Inferior parietal cortex (tissue), 1 donor: ENCODE data around the gene FRYL.
A peak's percentile ranks its signal among the peaks of the same experiment; 100 is the strongest.
"Not testable (repeated sequence)": the region's sequence is repeated elsewhere in the genome, so short reads cannot be mapped to it uniquely, and the experiment has no call there.

ENCODE experiments used
- DNase-seq: peaks from one replicate; pipeline ENCODE4 v3.0.0-alpha.2; 2016; ENCODE audit errors: extremely low spot score

Gene FRYL

DNA sequence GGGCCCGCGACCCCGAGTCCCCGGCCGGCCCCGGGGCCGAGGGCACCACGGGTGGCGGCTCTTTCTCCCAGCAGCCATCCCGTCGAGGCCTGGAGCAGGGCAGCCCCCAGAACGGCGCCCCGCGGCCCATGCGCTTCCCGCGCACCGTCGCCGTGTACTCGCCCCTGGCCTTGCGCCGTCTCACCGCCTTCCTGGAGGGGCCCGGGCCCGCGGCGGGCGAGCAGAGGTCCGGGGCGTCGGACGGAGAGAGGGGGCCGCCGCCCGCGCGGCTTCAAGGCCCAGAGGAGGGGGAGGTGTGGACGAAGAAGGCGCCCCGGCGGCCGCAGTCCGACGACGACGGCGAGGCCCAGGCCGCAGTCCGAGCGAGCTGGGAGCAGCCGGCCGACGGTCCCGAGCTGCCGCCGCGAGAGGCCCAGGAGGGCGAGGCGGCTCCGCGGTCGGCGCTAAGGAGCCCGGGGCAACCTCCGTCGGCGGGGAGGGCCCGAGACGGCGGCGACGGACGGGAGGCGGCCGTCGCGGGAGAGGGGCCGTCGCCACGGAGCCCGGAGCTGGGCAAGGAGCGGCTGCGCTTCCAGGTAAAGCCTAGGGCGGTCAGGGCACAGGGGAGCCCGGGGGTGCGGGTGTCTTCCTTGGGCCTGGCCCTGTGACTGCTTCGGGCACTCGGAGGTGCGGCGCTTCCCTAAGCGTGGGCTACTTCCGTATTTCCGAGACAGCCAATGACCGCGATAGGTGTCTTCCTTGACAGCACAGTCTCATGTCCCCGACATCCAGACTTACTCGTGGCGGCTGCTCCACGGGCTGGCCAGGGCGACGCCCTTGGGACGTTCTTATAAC, 289.2 kb downstream of the FRYL start:
- no peak for DNase-seq

DNA sequence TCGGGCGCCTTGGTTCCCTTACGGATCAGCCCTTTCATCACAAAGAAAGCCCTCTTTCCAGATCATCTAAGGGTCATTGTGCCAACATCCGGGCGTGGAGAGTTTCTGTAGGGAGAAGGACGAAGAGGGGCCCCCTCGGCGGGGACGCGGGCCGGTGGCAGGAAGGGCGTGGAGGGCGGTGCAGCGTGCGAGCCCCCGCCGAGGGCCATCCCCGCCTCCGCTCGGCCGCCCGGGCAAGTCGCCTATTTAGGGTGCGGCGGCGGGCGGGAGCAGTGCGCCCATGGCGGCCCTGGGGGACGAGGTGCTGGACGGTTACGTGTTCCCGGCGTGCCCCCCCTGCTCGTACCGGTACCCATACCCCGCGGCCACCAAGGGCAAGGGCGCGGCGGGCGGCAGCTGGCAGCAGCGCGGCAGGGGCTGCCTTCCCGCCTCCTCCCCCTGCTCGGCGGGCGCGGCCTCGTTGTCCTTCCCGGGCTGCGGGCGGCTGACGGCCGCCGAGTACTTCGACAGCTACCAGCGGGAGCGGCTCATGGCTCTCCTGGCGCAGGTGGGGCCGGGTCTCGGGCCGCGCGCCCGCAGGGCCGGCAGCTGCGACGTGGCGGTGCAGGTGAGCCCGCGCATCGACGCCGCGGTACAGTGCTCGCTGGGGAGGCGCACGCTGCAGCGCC, 289.9 kb downstream of the FRYL start, which contains the start of gene ZAR1:
Gene ZAR1, plus strand, starts transcription at position 241 of the 668 bp plus-strand sequence. Its CDS starts 40 bp downstream, at position 281.
- DNase-seq, result no peak

DNA sequence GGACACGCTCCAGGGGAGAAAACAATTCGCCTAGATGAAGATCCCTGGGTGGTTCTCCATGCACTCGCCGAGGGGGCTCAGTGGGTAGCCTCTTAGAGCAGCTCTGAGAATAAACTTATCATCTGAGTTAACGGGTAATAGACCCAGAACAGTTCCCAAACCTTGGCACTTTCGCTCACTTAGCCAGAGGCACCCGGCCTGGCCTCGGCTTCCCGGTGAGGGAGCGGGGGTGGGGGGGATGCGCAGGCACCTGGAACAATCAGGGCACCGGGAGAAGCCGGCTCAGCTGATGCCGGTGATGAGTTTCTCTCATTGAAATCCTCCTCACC, 290.4 kb downstream of the FRYL start:
- DNase-seq, result no peak

DNA sequence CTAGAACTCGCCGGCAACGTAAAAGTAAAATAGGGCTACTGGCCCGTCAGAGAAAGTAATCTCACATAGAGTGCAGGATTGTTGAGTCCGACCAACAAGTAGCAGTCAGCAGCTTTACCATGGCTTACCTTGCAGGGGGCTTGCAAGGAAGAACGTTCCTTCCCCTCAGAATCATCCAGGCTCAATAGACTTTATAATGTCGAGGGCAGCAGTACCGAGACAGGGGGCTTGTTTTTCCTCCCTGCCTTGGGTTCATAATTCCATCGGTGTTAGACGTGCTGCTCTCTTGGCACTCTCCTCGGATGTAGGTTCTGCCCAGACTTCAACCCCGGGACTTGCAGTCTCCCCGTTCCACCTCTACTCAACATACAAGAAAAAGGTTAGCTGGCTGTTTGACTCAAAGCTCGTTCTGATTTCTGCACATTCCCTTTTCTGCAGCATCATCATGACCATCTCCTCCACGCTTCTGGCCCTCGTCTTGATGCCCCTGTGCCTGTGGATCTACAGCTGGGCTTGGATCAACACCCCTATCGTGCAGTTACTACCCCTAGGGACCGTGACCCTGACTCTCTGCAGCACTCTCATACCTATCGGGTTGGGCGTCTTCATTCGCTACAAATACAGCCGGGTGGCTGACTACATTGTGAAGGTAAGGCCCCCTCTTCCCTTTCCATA, 295.4 kb downstream of the FRYL start:
- DNase-seq, result no peak

DNA sequence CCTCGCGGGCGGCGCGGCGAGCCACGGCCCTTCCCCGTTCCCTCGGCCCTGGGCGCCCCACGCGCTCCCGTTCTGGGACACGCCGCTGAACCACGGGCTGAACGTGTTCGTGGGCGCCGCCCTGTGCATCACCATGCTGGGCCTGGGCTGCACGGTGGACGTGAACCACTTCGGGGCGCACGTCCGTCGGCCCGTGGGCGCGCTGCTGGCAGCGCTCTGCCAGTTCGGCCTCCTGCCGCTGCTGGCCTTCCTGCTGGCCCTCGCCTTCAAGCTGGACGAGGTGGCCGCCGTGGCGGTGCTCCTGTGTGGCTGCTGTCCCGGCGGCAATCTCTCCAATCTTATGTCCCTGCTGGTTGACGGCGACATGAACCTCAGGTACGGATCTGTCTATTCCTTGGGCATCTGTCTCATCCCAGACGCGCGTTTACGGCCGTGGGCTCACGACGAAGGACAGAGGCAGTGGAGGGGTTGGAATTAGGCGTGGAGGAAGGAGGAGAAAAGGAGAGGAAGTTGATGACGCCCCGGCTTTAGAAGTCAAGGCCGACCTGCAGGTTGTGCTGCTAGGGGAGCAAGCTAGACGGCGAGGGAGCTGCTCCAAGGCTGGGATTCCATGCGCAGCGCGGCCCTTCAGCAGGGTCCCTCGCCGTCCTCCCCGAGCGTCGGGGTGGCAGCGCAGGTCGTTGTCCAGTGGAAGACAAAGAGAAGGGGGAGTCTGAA, 296.1 kb downstream of the FRYL start:
- no peak for DNase-seq

DNA sequence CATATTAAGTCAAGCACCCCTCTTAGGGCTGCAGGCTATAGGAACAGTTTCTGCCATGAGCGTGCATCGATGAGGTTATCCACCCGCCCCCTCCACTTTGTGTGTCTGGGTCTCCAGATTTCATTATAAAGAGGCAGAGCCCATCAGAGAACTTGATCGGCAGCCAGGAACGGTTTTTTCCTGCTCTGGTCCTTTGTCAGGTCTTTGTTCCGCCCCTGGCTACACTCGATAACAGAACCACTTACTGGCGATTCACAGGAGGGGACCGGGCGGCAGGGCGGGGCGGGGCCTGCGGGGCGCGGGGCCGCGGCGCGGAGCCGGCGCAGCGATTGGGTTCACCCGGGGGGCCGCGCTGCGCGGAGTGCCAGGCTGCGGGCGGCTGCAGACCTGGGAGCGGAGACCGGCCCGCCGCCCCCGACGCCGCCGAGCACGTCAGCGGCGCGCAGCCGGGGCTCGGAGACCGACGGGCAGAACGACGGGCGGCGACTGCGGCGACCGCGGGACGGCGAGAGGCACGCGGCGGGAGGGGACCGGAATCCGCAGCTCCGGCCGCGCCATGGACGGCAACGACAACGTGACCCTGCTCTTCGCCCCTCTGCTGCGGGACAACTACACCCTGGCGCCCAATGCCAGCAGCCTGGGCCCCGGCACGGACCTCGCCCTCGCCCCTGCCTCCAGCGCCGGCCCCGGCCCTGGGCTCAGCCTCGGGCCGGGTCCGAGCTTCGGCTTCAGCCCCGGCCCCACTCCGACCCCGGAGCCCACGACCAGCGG, 296.9 kb downstream of the FRYL start, which contains the start of gene SLC10A4:
Gene SLC10A4, plus strand, starts transcription at position 338 of the 771 bp plus-strand sequence. Its CDS starts 219 bp downstream, at position 557.
- DNase-seq, result no peak

DNA sequence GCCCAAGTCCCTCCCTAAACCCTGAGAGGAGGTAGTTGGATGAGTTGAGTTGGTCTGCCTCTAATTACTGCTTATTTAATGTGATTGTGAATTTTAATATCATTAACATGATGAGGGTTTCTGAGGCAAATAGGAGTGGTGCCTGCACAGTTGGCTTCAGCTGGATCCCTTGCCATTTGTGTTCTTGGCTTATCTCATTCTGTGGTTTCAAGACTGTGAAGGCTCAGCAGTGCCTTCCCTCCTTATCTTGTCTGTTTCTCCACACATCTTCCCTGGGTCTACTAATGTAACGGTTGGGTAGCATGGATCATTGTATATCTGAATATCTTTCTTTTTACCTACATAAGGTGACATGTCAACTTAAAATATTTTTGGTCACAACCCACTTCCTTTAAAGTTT, 298.5 kb downstream of the FRYL start:
- no peak for DNase-seq

DNA sequence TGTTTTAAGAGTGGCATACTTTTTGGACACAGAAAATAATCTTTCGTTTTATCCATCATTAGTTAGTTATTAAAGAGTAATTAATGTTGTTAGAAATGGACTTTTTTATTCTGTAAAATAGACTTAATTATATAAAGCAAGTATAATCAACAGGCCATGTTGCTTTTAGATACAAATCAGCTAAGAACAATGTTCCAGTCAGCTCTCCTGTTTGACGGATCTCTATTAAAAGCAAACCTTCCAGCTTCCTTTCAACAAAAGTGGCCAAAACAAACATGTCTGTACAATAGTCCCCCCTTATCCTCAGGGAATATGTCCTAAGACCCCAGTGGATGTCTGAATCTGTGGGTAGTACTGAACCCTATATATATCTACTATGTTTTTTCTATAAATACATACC, 301.8 kb downstream of the FRYL start:
- no peak for DNase-seq

DNA sequence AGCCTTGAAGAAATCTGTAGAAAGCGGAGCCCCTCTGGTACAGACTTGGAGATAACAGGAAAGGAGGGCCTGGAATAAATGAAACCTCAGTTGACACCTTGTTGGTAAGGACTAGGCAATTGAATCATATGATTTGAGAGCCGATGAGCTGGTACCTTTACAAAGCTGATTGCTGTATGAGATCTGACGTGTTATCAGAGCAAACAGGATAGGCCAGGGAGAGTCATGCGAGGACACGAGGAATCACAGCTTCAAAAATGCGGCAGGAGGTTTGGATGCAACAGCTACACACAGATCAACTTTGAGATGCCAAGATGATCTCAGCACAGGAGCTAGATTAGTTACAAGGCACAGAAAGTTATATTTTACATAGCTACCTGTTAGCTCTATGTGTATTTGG, 304.3 kb downstream of the FRYL start:
- DNase-seq, result no peak

DNA sequence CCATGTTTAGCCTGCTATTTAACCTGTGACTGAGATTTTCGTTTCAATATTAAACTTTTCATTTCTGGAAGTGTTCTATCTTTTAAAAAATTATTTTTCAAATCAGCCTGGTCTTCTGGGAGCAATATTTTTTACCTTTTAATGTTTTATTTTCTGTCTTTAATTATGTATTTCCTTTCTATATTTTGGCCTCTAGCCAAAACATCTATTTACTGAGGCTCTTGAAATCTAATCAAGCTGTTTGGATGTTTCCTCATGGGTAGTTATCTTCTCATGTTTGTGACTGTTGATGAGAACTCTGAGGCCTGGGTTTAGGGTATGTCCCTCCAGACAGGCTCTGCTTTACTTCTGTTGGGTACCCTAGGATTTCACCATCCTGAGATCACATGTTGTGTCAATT, 307.3 kb downstream of the FRYL start:
- DNase-seq, result no peak

DNA sequence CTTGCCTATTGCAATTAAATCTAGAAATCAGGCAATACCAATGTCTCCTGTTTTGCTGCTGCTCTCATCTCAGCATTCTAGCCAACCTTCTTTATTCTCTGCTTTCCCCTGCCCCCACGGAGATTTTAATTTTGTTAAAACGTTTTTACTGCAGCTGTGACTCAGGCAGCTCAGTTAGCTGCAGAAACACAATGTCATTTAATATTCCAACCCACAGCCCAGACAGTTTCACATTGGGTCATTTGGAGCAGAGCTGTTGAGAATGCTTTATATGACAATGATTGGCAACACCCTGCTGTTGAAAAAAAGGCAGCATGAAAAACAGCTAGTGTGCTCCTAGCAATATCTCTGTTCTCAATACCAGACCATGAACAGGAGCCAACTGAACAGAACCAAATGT, 309.5 kb downstream of the FRYL start:
- DNase-seq, result peak; percentile 48

DNA sequence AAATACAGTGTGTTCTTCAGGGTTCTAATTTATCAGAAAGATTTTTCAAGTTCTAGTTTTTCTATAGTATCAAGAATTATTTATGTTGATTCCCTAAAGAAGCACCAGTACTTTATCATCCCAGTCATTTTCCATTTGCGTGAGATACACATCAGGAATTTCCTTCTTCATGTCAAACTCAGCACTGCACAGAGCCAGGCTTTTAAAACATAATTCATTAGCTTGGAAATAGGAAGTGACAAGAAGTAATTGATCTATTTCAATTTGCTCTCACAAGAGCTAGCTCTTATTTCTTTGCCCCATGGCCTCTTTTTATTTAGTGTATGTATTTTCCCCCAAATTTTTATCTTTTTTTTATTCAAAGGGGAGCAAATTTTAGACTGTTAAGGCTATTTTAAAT, 309.9 kb downstream of the FRYL start:
- DNase-seq, result no peak

DNA sequence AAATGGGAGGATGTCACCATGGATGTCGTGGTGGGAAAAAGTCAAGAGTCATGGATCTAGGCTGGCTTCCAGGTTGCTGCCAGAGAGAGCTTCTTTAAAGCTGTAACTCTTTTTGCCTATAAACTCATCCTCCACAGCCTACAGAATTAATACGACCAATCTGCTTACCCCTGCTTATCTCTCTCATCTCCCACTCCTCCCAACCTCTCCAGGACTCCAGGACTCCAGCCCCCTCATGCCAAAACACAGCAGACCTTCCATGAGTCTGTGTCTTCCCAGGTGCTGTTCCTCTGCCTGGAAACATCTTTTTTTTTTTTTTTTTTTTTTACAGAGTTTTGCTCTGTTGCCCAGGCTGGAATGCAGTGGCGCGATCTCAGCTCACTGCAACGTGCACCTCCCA, 312.2 kb downstream of the FRYL start:
- DNase-seq, result no peak

DNA sequence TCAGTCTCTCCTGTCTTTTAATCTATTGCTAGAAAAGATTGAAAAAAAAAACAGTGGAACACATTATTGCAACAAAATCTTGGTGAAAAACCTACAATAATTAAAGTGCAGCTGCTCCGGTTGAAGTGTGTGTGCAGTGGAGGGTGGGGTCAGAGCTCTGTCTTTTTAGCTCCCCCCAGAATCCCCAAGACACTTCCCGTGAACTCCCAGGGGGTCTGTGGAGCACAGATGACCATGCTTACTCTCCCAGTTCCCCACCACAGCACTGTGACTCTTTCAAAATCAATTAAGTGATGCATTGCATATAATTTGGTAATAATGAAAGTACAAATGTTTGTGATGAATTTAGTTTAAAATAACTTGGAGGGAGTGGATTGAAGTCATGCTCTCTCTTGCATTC, 312.6 kb downstream of the FRYL start:
- DNase-seq, result no peak

DNA sequence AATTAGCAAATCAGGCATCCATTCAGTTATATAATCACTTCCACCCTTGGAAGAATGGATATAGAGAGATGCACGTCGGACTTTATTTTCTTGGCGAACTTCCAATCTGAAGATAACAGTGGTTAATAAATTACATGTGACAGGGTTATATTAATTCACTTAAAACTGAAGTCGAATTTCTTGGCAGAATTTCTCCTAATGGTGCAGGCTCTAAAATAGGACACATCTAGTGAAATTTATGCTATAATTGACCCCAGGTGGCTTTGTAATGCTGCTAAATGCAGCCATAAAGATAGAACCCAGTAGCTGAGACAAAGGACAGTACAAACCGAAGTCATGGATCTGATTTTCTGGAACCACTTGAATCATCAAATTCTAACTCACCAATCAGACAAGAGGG, 317.7 kb downstream of the FRYL start:
- no peak for DNase-seq

DNA sequence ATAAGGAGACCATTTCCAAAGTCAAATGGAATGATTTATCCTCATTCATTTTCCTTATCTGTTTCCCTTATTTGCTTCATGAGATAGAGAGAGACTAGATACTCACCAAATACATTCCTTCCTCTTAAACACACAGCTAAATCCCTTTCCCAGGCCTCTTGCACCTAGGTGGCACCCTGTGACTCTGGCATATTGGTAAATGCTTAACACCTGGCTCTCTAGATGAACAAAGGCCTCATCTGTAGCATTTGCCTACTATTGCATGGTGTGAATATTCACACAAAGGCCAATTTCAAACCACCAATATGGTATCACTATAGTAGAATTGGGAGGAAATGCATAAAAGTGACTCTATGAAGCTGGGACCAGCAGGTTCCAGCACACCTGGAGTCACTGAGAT, 319.1 kb downstream of the FRYL start:
- DNase-seq, result no peak

DNA sequence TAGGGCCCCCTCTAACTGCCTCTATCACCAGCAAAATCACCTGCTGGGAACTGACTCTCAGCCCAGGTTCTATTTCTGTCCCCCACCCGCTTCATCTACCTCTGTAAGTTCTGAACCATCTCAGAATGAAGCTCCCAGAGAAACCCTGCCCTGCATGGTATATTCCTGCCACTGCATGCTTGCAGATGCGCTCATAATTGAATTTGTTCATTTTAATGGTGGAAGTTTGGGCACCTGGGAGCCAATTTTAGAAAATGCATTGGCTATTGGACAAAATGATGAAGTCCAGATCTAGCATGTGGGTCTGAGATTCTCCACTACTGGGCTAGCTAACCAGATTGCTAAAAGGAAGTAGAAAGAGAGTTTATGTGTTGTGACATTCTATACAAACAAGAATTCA, 325.5 kb downstream of the FRYL start:
- no peak for DNase-seq

DNA sequence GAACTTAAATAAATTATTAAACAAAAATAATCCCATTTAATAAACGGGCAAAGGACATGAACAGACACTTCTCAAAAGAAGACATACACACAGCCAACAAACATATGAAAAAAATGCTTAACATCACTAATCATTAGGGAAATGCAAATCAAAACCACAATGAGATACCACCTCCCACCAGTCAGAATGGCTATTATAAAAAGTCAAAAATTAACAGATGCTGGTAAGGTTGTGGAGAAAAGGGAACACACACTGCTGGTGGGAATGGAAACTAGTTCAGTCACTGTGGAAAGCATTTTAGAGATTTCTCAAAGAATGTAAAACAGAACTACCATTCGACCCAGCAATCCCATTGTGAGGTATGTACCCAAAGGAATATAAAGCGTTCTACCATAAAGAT, 328.4 kb downstream of the FRYL start:
- DNase-seq, result not testable (repeated sequence)

DNA sequence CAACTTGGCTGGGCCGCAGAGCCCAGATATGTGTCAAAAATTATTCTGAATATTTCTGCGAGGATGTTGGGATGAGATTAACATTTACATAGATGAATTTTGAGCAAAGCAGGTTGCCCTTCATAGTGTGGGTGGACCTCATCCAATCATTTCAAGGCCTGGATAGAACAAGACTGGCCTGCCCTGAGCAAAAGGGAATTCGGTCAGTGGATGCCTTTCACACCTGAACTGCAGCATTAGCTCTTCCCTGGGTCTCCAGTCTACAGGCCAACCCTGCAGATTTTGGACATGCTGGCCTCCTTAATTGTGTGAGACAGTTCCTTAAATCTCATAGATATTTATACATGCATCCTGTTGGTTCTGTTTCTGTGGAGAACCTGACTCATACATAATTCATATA, 329.3 kb downstream of the FRYL start:
- no peak for DNase-seq

DNA sequence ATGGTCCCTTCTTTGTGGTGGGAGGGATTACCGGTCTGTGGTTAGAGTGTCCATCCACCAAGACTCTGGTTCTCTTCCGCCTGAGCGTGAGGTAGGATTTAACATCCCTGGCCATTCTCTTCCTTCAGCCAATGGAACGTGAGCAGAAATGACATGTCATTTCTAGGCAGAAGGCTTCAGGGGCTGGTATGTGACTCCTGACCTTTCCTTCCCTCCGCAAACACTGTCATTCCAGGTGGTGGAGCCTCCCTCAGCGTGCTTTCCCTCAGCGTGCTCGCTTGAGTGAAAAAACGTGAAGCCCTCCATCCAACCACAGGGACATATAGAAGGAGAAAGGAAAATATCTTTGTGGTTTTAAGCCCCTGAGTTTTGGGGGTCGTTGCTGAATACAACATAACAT, 330.9 kb downstream of the FRYL start:
- no peak for DNase-seq
